Stimulated activated CD8-positive, alpha-beta memory T cell treated with anti-CD3 and anti-CD28 coated beads, Interleukin-15, amount 100 ng/mL, for 1 hour (primary cell): ENCODE data around the gene UBE2E2.

Experiments used
- DNase-seq: peaks from one replicate; pipeline ENCODE4 v3.0.0-alpha.2; 2020; ENCODE audit warnings: low read depth

UBE2E2 gene

GRCh38 chr3:23629181-23629894 is 426.2 kb downstream of the UBE2E2 start:
- DNase-seq: no peak

- DNase-seq: no peak
These were observed 430.3 kb downstream of the UBE2E2 start for GRCh38 chr3:23633261-23633960.

GRCh38 chr3:23637339-23637738 is 434.2 kb downstream of the UBE2E2 start:
- DNase-seq: no peak

- DNase-seq: no peak
These were observed 437.5 kb downstream of the UBE2E2 start for GRCh38 chr3:23640471-23641146.
